ENCODE results near the gene SERPINA3. TPM values are rescaled to one million over a fixed set of nuclear protein-coding genes. Genes with fewer than 3 reads are reported as not detected.

Gene SERPINA3
- total and polyA plus RNA-seq, 2 donors (not counting 1 experiment from before 2014, with no cell fraction given), result not detected

GRCh38 chr14:94564381-94564780, 47.8 kb upstream of the SERPINA3 start:
- TF ChIP-seq CTCF (IDR thresholded peaks at IDR 0.05) (no peak), EZH2 (IDR thresholded peaks at IDR 0.05; ENCODE audit: borderline replicate concordance, insufficient read depth, low read depth, low read length, poor library complexity, severe bottlenecking) (no peak)
- peaks cover 0 to 24% (median 0%) of the 10 kb centered on the region in 3 donors for H3K9me3 ChIP-seq (ENCODE audit: control extremely low read depth in 1 of 3, control insufficient read depth in 2 of 3, insufficient read depth in 1 of 3, low read length in 2 of 3)
- H3K4me1 Mint-ChIP-seq, result no peaks in the 10 kb centered on the region
- H3K79me2 ChIP-seq (ENCODE audit: control insufficient read depth, insufficient read depth, low read length), result no peaks in the 10 kb centered on the region
- H3K9me3 Mint-ChIP-seq (ENCODE audit: insufficient read depth), result no peaks in the 10 kb centered on the region
- H3K27me3 ChIP-seq (replicated peaks in 1 of 4; ENCODE audit: control extremely low read depth in 1 of 4, control insufficient read depth in 3 of 4, insufficient read depth in 4 of 4, low read length in 3 of 4), result no peaks in the 10 kb centered on the region
- no peak overlapping the region for H2AFZ ChIP-seq (ENCODE audit: insufficient read depth, low read depth, low read length, poor library complexity, severe bottlenecking)
- no peak for DNase-seq
- no peak overlapping the region for H3K9ac ChIP-seq (ENCODE audit: low read length)
- no peak overlapping the region for H3K27ac Mint-ChIP-seq
- no peak overlapping the region for H3K4me3 Mint-ChIP-seq
- H4K20me1 ChIP-seq (ENCODE audit: control insufficient read depth, insufficient read depth, low read length, poor library complexity, severe bottlenecking), result no peaks in the 10 kb centered on the region
- ChIA-PET CTCF (interaction anchor here (0.9 to 1.3 kb wide), 2 partner anchors 15 to 78 kb away, joined by 3 to 4 read pairs; no protein-coding TSS in a partner anchor), POLR2A (no interaction called here)
- H3K4me1 ChIP-seq (ENCODE audit: control insufficient read depth in 2 of 2, insufficient read depth in 2 of 2, low read length in 2 of 2), result no peaks in the 10 kb centered on the region
- H3K36me3 ChIP-seq (replicated peaks in 1 of 2; ENCODE audit: control extremely low read depth in 1 of 2, control insufficient read depth in 1 of 2, extremely low read depth in 1 of 2, insufficient read depth in 2 of 2, low read length in 1 of 2), result no peaks in the 10 kb centered on the region
- H3K4me3 ChIP-seq (ENCODE audit: control extremely low read depth in 1 of 5, extremely low read depth in 1 of 5, insufficient read depth in 1 of 5, low read depth in 2 of 5, low read length in 4 of 5), result no peak overlapping the region
- no peak for ATAC-seq (ENCODE audit: low read depth)
- peaks cover 24% of the 10 kb centered on the region for H3K27me3 Mint-ChIP-seq
- intact Hi-C loops (cut with micrococcal nuclease), result no loop called here
- no peak overlapping the region for H3K4me2 ChIP-seq (replicated peaks; ENCODE audit: low read depth, low read length, poor library complexity, severe bottlenecking)
- no peak overlapping the region for H3K27ac ChIP-seq (ENCODE audit: low read length in 2 of 2)

GRCh38 chr14:94568186-94568585, 44.0 kb upstream of the SERPINA3 start:
- ChIA-PET CTCF (no interaction called here), POLR2A (no interaction called here)
- 94% methylated on average over 8 of the region's 9 CpGs for WGBS (ENCODE audit: insufficient coverage)

More at GRCh38 chr14:94568186-94568585, 44.0 kb upstream of the SERPINA3 start:
- Mint-ChIP-seq H3K27ac (no peak overlapping the region), H3K9me3 (ENCODE audit: insufficient read depth) (no peaks in the 10 kb centered on the region), H3K4me1 (no peaks in the 10 kb centered on the region), H3K27me3 (peaks cover 7% of the 10 kb centered on the region), H3K4me3 (no peak overlapping the region)
- Histone ChIP-seq H3K4me2 (replicated peaks; ENCODE audit: low read depth, low read length, poor library complexity, severe bottlenecking) (no peak overlapping the region), H2AFZ (ENCODE audit: insufficient read depth, low read depth, low read length, poor library complexity, severe bottlenecking) (no peak overlapping the region), H3K4me1 (ENCODE audit: control insufficient read depth in 2 of 2, insufficient read depth in 2 of 2, low read length in 2 of 2) (no peaks in the 10 kb centered on the region), H3K27ac (ENCODE audit: low read length in 2 of 2) (no peak overlapping the region), H3K9ac (ENCODE audit: low read length) (no peak overlapping the region), H3K79me2 (ENCODE audit: control insufficient read depth, insufficient read depth, low read length) (no peaks in the 10 kb centered on the region), H4K20me1 (ENCODE audit: control insufficient read depth, insufficient read depth, low read length, poor library complexity, severe bottlenecking) (no peaks in the 10 kb centered on the region), H3K27me3 (replicated peaks in 1 of 4; ENCODE audit: control extremely low read depth in 1 of 4, control insufficient read depth in 3 of 4, insufficient read depth in 4 of 4, low read length in 3 of 4) (no peaks in the 10 kb centered on the region), H3K9me3 (ENCODE audit: control extremely low read depth in 1 of 3, control insufficient read depth in 2 of 3, insufficient read depth in 1 of 3, low read length in 2 of 3) (peaks cover 0 to 21% (median 0%) of the 10 kb centered on the region in 3 donors), H3K36me3 (replicated peaks in 1 of 2; ENCODE audit: control extremely low read depth in 1 of 2, control insufficient read depth in 1 of 2, extremely low read depth in 1 of 2, insufficient read depth in 2 of 2, low read length in 1 of 2) (no peaks in the 10 kb centered on the region), H3K4me3 (ENCODE audit: control extremely low read depth in 1 of 5, extremely low read depth in 1 of 5, insufficient read depth in 1 of 5, low read depth in 2 of 5, low read length in 4 of 5) (no peak overlapping the region)
- DNase-seq (no peak), ATAC-seq (ENCODE audit: low read depth) (no peak)
- intact Hi-C loops (cut with micrococcal nuclease), result no loop called here
- TF ChIP-seq EZH2 (IDR thresholded peaks at IDR 0.05; ENCODE audit: borderline replicate concordance, insufficient read depth, low read depth, low read length, poor library complexity, severe bottlenecking), result no peak
